ENCODE measurements around the gene DICER1.

Gene DICER1

DNA sequence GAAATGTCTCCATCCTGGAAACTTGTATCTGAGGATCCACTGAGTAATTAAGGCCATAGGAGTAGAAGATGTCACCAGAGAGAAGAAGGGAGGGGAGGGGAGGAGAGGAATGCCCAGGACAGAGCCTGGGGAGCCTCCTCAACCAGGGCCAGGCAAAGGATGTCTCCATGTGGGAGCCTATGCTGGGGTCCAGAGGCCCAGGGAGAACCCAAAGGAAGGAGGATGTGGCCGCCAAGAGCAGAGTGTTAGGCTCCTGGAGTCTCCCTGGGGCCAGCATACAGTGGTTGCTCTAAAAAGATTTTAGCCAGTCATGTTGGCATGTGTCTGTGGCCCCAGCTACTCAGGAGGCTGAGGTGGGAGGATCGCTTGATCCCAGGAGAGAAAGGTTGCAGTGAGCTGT, 92.6 kb downstream of the DICER1 start:
- no peak for TF ChIP-seq ZC3H10 (CRISPR knock-in tag; IDR thresholded peaks at IDR 0.05)
- TF ChIP-seq ARNTL (CRISPR knock-in tag; IDR thresholded peaks at IDR 0.05; ENCODE audit: borderline replicate concordance, low read depth), result no peak
- TF ChIP-seq, protein P1, sequence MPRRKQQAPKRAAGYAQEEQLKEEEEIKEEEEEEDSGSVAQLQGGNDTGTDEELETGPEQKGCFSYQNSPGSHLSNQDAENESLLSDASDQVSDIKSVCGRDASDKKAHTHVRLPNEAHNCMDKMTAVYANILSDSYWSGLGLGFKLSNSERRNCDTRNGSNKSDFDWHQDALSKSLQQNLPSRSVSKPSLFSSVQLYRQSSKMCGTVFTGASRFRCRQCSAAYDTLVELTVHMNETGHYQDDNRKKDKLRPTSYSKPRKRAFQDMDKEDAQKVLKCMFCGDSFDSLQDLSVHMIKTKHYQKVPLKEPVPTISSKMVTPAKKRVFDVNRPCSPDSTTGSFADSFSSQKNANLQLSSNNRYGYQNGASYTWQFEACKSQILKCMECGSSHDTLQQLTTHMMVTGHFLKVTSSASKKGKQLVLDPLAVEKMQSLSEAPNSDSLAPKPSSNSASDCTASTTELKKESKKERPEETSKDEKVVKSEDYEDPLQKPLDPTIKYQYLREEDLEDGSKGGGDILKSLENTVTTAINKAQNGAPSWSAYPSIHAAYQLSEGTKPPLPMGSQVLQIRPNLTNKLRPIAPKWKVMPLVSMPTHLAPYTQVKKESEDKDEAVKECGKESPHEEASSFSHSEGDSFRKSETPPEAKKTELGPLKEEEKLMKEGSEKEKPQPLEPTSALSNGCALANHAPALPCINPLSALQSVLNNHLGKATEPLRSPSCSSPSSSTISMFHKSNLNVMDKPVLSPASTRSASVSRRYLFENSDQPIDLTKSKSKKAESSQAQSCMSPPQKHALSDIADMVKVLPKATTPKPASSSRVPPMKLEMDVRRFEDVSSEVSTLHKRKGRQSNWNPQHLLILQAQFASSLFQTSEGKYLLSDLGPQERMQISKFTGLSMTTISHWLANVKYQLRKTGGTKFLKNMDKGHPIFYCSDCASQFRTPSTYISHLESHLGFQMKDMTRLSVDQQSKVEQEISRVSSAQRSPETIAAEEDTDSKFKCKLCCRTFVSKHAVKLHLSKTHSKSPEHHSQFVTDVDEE (CRISPR knock-in tag; IDR thresholded peaks at IDR 0.05), result no peak
- no peak for TF ChIP-seq ZFP30 (CRISPR knock-in tag; IDR thresholded peaks at IDR 0.05)
- TF ChIP-seq, protein P2, sequence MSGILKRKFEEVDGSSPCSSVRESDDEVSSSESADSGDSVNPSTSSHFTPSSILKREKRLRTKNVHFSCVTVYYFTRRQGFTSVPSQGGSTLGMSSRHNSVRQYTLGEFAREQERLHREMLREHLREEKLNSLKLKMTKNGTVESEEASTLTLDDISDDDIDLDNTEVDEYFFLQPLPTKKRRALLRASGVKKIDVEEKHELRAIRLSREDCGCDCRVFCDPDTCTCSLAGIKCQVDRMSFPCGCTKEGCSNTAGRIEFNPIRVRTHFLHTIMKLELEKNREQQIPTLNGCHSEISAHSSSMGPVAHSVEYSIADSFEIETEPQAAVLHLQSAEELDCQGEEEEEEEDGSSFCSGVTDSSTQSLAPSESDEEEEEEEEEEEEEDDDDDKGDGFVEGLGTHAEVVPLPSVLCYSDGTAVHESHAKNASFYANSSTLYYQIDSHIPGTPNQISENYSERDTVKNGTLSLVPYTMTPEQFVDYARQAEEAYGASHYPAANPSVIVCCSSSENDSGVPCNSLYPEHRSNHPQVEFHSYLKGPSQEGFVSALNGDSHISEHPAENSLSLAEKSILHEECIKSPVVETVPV (CRISPR knock-in tag; IDR thresholded peaks at IDR 0.05), result no peak
- no peak for TF ChIP-seq TCF4 (CRISPR knock-in tag; IDR thresholded peaks at IDR 0.05; ENCODE audit: borderline replicate concordance)
- ATAC-seq, result no peak

DNA sequence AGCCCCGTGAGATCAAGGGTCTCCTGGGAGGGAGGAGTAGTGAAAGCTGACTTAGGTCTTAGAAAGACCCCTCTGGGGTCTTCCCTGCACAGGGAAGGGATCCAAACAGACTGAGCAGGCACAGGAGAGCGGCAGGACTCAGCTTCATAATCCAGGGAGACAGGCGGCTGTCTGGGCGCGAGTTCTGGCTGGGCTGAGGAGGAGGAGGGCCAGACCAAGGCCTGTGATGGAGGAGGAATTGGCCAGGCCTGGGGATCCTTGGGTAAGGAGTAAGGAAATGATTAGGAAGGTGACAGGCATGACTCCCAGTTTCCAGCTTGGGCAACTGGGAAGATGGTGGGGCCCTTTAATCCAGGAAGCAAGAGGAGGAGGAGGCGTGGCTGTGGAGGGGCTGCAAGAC, 93.1 kb downstream of the DICER1 start:
- ATAC-seq, result no peak
- no peak for TF ChIP-seq CSDC2 (CRISPR knock-in tag; IDR thresholded peaks at IDR 0.05)
- no peak for TF ChIP-seq ESRRG (CRISPR knock-in tag; IDR thresholded peaks at IDR 0.05)
- no peak for TF ChIP-seq PPARA (CRISPR knock-in tag; IDR thresholded peaks at IDR 0.05; ENCODE audit: borderline replicate concordance)
- no peak for TF ChIP-seq ZC3H10 (CRISPR knock-in tag; IDR thresholded peaks at IDR 0.05)
- TF ChIP-seq, protein P3, sequence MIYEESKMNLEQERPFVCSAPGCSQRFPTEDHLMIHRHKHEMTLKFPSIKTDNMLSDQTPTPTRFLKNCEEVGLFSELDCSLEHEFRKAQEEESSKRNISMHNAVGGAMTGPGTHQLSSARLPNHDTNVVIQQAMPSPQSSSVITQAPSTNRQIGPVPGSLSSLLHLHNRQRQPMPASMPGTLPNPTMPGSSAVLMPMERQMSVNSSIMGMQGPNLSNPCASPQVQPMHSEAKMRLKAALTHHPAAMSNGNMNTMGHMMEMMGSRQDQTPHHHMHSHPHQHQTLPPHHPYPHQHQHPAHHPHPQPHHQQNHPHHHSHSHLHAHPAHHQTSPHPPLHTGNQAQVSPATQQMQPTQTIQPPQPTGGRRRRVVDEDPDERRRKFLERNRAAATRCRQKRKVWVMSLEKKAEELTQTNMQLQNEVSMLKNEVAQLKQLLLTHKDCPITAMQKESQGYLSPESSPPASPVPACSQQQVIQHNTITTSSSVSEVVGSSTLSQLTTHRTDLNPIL (CRISPR knock-in tag; IDR thresholded peaks at IDR 0.05; ENCODE audit: low read depth), result no peak
- TF ChIP-seq ZFP30 (CRISPR knock-in tag; IDR thresholded peaks at IDR 0.05), result no peak
- TF ChIP-seq TOX (CRISPR knock-in tag; IDR thresholded peaks at IDR 0.05; ENCODE audit: borderline replicate concordance), result no peak
- no peak for TF ChIP-seq OSR1 (CRISPR knock-in tag; IDR thresholded peaks at IDR 0.05)
- TF ChIP-seq ZNF565 (CRISPR knock-in tag; conservative IDR thresholded peaks at IDR 0.05; ENCODE audit: low read depth), result no peak
- no peak for TF ChIP-seq RARB (CRISPR knock-in tag; IDR thresholded peaks at IDR 0.05)
- TF ChIP-seq, protein P1 (CRISPR knock-in tag; IDR thresholded peaks at IDR 0.05), result no peak
- TF ChIP-seq, protein P2 (CRISPR knock-in tag; IDR thresholded peaks at IDR 0.05), result no peak
- no peak for TF ChIP-seq ZFP3 (CRISPR knock-in tag; IDR thresholded peaks at IDR 0.05)
- no peak for TF ChIP-seq ZNF70 (CRISPR knock-in tag; IDR thresholded peaks at IDR 0.05)
- TF ChIP-seq SNAI2 (CRISPR knock-in tag; IDR thresholded peaks at IDR 0.05), result no peak
- TF ChIP-seq GLIS3 (CRISPR knock-in tag; IDR thresholded peaks at IDR 0.05), result no peak
- no peak for TF ChIP-seq ARNTL (CRISPR knock-in tag; IDR thresholded peaks at IDR 0.05; ENCODE audit: borderline replicate concordance, low read depth)
- no peak for TF ChIP-seq TCF4 (CRISPR knock-in tag; IDR thresholded peaks at IDR 0.05; ENCODE audit: borderline replicate concordance)
- TF ChIP-seq, protein P4, sequence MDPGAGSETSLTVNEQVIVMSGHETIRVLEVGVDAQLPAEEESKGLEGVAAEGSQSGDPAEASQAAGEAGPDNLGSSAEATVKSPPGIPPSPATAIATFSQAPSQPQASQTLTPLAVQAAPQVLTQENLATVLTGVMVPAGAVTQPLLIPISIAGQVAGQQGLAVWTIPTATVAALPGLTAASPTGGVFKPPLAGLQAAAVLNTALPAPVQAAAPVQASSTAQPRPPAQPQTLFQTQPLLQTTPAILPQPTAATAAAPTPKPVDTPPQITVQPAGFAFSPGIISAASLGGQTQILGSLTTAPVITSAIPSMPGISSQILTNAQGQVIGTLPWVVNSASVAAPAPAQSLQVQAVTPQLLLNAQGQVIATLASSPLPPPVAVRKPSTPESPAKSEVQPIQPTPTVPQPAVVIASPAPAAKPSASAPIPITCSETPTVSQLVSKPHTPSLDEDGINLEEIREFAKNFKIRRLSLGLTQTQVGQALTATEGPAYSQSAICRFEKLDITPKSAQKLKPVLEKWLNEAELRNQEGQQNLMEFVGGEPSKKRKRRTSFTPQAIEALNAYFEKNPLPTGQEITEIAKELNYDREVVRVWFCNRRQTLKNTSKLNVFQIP (CRISPR knock-in tag; IDR thresholded peaks at IDR 0.05; ENCODE audit: borderline replicate concordance, low read depth), result no peak
- no peak for TF ChIP-seq BACH2 (CRISPR knock-in tag; IDR thresholded peaks at IDR 0.05; ENCODE audit: borderline replicate concordance)

Measured in SK-N-SH treated with all-trans-retinoic acid at 6 μM for 48 hours (cell line).